Smooth muscle cell (in vitro differentiated cells): ENCODE results near the gene HCFC1R1. TPM values are rescaled to one million over a fixed set of nuclear protein-coding genes. Genes with fewer than 3 reads are reported as not detected.

Experiments used
- DNase-seq: peaks from one replicate; lab custom pipeline; 2025; ENCODE audit not compliant: unreplicated experiment; lab: John Stamatoyannopoulos, UW
- H2AFZ ChIP-seq: fragments of 200-600 bp; sonication (generic); 2 replicates; pipeline ENCODE4 v1.6.0; 2016; ENCODE audit warnings: antibody characterized with exemption, low read depth, mild to moderate bottlenecking
- H3F3A ChIP-seq: fragments of 200-600 bp; sonication (generic); 2 replicates; pipeline ENCODE4 v1.6.0; 2017; ENCODE audit warnings: antibody characterized with exemption, low read depth
- H3K27ac ChIP-seq: fragments of 200-600 bp; sonication (generic); 2 replicates; pipeline ENCODE4 v1.5.1; 2016; ENCODE audit warnings: low read depth, mild to moderate bottlenecking
- H3K27me3 ChIP-seq: fragments of 200-600 bp; sonication (generic); 2 replicates; pipeline ENCODE4 v1.6.1; 2016; ENCODE audit warnings: low read depth, mild to moderate bottlenecking
- H3K36me3 ChIP-seq: fragments of 200-600 bp; sonication (generic); 2 replicates; pipeline ENCODE4 v1.5.1; 2016; ENCODE audit warnings: low read depth
- H3K4me1 ChIP-seq: fragments of 200-600 bp; sonication (generic); 2 replicates; pipeline ENCODE4 v1.5.1; 2016; ENCODE audit warnings: low read depth
- H3K4me2 ChIP-seq: fragments of 200-600 bp; sonication (generic); 2 replicates; pipeline ENCODE4 v1.6.0; 2016; ENCODE audit warnings: mild to moderate bottlenecking
- H3K4me3 ChIP-seq: fragments of 200-600 bp; sonication (generic); 2 replicates; pipeline ENCODE4 v1.5.1; 2016; ENCODE audit warnings: mild to moderate bottlenecking
- H3K79me2 ChIP-seq: fragments of 200-600 bp; sonication (generic); 2 replicates; pipeline ENCODE4 v1.6.0; 2016; ENCODE audit warnings: low read depth, mild to moderate bottlenecking
- H3K9ac ChIP-seq: fragments of 200-600 bp; sonication (generic); 2 replicates; pipeline ENCODE4 v1.6.0; 2016; ENCODE audit warnings: low read depth
- H3K9me3 ChIP-seq: fragments of 200-600 bp; sonication (generic); replicated peaks from 2 replicates; pipeline ENCODE4 v1.5.1; 2016; ENCODE audit warnings: low read depth
- H4K20me1 ChIP-seq: fragments of 200-600 bp; sonication (generic); 2 replicates; pipeline ENCODE4 v1.6.0; 2016; ENCODE audit warnings: low read depth
- CTCF ChIP-seq: fragments of 200-600 bp; sonication (generic); IDR thresholded peaks from 2 replicates; pipeline ENCODE4 v1.5.1; 2017; ENCODE audit warnings: borderline replicate concordance, mild to moderate bottlenecking, antibody characterized with exemption; ENCODE audit not compliant: insufficient read depth, poor library complexity, severe bottlenecking
- WGBS: methylation state at CpG from one replicate; pipeline ENCODE4 v1.1.7; 2016; ENCODE audit warnings: low lambda C conversion rate; 5-methylcytosine and 5-hydroxymethylcytosine counted together
- polyA plus RNA-seq: library from polyadenylated mRNA; unstranded; fragments of >200 nt; fragmentation: Nextera tagmentation; extraction: Ambion mirVana; gene quantifications from 2 replicates; pipeline ENCODE4 v1.2.1, GENCODE V29; 2016
- total RNA-seq: library from RNA; depleted of rRNA; stranded (reverse); fragments of >200 nt; gene quantifications from 2 replicates; pipeline ENCODE4 v1.2.3, GENCODE V29; 2014

HCFC1R1 gene
- total and polyA plus RNA-seq, 2 experiments from 2014 or later: 63.3 to 337 TPM

- no peak overlapping the region for H2AFZ ChIP-seq
- H3K79me2 ChIP-seq: no peaks in the 10 kb centered on the region
- H3K4me1 ChIP-seq: peaks cover 39% of the 10 kb centered on the region
- no peaks in the 10 kb centered on the region for H3K36me3 ChIP-seq
- no peaks in the 10 kb centered on the region for H4K20me1 ChIP-seq
- WGBS: 36% methylated on average over 4 of the region's 4 CpGs
- H3K27me3 ChIP-seq: peaks cover 81% of the 10 kb centered on the region
- no peak for DNase-seq
- H3F3A ChIP-seq: no peaks in the 10 kb centered on the region
- no peak for TF ChIP-seq CTCF
- H3K9me3 ChIP-seq: no peaks in the 10 kb centered on the region
- H3K4me3 ChIP-seq: no peak overlapping the region
- peak overlapping the region; percentile 86 for H3K27ac ChIP-seq
- no peak overlapping the region for H3K9ac ChIP-seq
- H3K4me2 ChIP-seq: peak overlapping the region; percentile 48
Measured at GRCh38 chr16:3008690-3009037, 15.1 kb downstream of the HCFC1R1 start.

GRCh38 chr16:3007957-3008689 lies 15.6 kb downstream of the HCFC1R1 start:
- peaks cover 76% of the 10 kb centered on the region for H3K27me3 ChIP-seq
- no peaks in the 10 kb centered on the region for H3K9me3 ChIP-seq
- H3K36me3 ChIP-seq: no peaks in the 10 kb centered on the region
- no peaks in the 10 kb centered on the region for H3F3A ChIP-seq
- H3K4me1 ChIP-seq: peaks cover 39% of the 10 kb centered on the region
- TF ChIP-seq CTCF: no peak
- H4K20me1 ChIP-seq: no peaks in the 10 kb centered on the region
- H3K4me2 ChIP-seq: peak overlapping the region; percentile 48
- no peak overlapping the region for H3K4me3 ChIP-seq
- DNase-seq: no peak
- H2AFZ ChIP-seq: no peak overlapping the region
- no peaks in the 10 kb centered on the region for H3K79me2 ChIP-seq
- WGBS: 18% methylated on average over 17 of the region's 17 CpGs
- H3K9ac ChIP-seq: no peak overlapping the region
- peak overlapping the region; percentile 86 for H3K27ac ChIP-seq

- no peak for TF ChIP-seq CTCF
- H3K36me3 ChIP-seq: no peaks in the 10 kb centered on the region
- H3K79me2 ChIP-seq: no peaks in the 10 kb centered on the region
- peaks cover 32% of the 10 kb centered on the region for H3K4me1 ChIP-seq
- H3K4me3 ChIP-seq: peak overlapping the region; percentile 10
- H3K27me3 ChIP-seq: peaks cover 68% of the 10 kb centered on the region
- H3F3A ChIP-seq: no peaks in the 10 kb centered on the region
- no peak overlapping the region for H3K4me2 ChIP-seq
- WGBS: 60% methylated on average over 13 of the region's 13 CpGs
- H3K9me3 ChIP-seq: no peaks in the 10 kb centered on the region
- no peaks in the 10 kb centered on the region for H4K20me1 ChIP-seq
- no peak overlapping the region for H2AFZ ChIP-seq
- DNase-seq: no peak
- no peak overlapping the region for H3K9ac ChIP-seq
- no peak overlapping the region for H3K27ac ChIP-seq
Measured at GRCh38 chr16:3007059-3007956, 16.4 kb downstream of the HCFC1R1 start.
